GM21825 (cell line): ENCODE measurements around the gene RXRA.

ENCODE experiments used
- ATAC-seq: cut with Tn5 transposase; IDR thresholded peaks from one replicate; pipeline ENCODE4 v1.9.1; 2021; ENCODE audit warnings: mild to moderate bottlenecking, moderate library complexity; ENCODE audit not compliant: unreplicated experiment

RXRA gene

GRCh38 chr9:134365115-134365596 is 38.9 kb downstream of the RXRA start:
- no peak for ATAC-seq

- no peak for ATAC-seq
Observed at GRCh38 chr9:134365791-134366222, 39.6 kb downstream of the RXRA start.

DNA sequence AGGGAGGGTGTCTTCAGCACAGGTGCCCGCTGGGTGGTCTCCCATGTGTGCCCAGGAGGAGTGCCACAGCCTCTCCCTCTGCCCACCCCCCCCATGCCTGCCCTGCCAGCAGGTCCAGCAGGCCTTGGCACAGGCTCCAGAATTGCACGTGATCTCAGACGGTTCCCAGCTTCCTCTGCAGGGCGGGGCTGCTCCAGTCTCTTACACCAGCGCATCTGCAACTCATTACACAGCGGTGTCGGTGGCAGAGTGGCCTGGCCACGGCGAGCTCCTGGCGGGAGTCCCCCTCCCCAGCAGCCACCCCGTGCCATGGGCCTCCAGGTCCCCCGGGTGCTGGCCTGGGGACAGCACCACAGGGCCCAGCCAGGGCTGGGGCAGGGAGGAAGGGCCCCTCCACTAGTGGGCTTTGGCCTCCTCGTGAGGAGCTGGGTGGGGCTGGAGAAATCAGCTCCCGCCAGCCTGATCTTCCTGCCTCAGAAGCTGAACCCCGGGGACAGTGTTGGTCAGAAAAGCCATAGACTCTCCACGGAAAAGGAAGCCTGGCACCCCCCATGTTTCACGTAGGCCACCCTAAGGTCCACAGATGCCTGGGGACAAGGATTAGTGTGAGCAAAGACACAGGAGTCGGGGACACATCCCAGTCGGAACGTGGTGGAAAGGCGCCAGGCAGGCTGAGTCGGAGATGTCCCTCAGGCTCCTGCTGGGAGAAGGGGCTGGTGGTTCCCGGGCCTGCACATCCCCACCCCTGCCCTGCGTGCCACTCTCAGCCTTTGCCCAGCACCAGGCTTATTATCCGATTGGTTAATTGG is 40.2 kb downstream of the RXRA start:
- no peak for ATAC-seq

DNA sequence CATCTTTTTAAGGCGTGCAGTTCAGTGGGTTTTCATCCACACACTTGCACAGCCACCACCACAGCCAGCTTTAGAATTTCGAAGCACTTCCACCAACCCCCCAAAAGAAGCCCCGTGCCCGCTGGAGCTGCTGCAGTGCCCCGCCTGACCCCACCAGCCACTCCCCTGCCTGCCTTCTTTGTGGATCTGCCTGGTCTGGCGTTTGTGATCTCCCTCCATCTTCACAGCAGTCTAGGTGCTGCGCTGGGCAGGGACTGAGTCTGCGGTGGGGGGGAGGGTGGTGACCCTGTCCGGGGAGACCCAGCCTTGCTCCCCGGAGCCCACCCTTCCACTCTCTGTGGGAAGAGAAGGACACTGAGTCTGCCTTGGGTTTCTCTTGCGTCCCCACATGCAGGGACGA is 40.8 kb downstream of the RXRA start:
- no peak for ATAC-seq

DNA sequence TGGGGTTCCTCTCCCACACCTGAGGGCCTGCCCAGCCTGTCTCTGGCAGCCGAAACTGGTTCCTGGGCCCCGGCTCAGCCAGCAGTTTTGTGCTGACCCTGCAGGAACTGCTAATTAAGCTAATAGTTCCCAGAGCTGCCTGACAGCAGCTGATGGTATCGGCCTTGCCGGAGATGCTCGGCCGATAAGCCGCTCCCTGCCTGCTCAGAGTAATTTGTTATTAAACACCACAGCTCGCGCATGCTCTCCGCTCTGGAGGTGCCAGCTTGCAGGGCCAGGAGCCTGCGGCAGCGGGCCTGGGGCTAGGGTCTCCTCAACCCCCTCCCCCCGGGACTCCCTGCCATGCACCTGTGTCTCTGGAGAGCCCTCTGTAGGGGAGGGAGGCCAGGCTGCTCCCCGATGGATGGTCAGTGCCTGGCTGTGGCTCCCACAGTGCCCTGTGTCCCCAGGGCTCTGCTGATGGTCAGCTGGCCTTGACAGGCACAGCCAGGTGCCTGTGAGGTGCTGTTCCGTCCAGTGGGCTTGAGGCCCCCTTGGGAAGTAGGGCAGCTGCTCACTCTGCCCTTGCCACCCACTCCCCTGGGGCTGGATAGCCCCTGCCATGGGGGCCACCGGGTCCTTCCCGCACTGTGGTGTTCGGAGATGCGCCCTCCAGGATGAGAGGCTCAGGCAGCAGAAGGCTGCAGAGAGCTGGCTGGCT is 41.7 kb downstream of the RXRA start:
- ATAC-seq = no peak

GRCh38 chr9:134368571-134368970 is 42.3 kb downstream of the RXRA start:
- no peak for ATAC-seq

DNA sequence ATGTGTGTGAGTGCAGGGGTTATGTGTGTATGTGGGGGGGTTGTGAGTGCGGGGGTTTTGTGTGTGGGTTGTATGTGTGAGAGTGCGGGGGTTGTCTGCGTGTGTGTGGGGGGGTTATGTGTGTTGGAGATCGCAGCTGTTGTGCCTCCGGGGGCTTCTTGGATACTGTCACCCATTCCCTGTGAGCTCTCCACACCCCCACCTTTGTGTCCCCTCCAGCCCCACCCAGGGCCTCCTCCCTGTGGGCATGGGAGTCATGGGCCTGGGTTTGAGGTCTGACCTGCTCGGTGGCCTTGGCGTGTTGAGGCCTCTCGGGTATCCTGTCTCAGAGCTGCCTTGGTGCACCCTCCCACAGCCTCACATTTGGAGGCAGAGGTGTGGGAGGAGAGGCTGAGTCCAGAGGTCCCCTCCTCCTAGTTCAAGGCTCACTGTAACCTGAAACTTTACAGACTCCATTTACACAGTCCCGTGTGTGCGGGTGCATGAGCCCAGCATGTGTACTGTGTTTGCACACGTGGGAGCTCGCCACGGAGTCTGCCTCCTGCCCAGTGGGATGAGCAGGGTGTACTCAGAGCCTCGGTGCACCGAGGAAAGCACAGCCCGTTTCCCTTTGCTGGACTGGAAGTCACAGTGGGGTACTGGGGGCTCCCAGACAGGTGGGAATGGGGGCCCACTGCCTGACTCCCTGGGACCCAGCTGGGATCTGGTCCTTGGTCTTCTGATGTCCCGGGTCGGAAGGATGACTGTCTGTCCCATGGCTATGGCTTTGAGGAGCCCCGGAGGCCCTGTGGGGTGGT is 43.4 kb downstream of the RXRA start:
- no peak for ATAC-seq

- no peak for ATAC-seq
Observed at GRCh38 chr9:134370213-134370492, 43.9 kb downstream of the RXRA start.

DNA sequence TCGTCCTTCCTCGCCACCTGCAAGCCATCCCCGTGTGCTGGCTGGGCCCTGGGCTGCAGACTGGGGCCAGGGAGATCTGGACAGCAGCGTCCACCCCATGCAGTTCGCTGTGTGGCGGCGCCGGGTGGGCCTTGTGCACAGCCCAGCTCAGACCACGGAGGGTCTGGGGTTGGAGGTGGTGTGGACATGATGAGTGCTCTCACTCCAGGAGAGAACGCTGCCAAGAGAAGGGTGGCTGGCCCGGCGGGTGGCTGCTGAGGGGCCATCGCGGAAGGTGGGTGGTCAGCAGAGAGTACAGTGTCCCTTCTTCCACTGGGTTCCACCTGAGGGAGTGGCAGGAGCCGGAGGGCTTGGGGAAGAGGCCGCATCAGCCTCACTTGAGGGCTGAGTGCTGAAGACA is 44.4 kb downstream of the RXRA start:
- no peak for ATAC-seq

DNA sequence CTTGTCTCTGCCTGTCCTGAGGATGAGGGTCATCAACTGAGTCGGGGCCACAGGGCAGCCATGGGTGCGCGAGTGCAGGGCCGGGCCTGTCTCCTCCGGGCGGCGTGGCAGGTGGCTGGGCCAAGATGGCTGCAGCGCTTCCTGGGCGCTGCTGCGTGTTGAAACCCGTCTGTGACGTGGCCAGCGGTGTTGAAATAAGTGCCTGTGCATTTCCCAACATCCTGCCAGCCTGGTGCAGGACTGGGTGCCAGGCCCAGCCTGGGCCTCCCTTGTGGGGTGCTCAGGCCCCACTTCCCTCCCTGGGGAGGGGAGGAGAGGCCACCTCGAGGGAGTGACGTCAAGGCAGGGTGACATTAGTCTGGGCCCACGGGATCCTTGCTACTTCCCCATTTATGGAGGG is 45.5 kb downstream of the RXRA start:
- ATAC-seq = no peak

- no peak for ATAC-seq
Observed at GRCh38 chr9:134372581-134373267, 46.5 kb downstream of the RXRA start.

- no peak for ATAC-seq
Observed at GRCh38 chr9:134373269-134373668, 47.0 kb downstream of the RXRA start.

DNA sequence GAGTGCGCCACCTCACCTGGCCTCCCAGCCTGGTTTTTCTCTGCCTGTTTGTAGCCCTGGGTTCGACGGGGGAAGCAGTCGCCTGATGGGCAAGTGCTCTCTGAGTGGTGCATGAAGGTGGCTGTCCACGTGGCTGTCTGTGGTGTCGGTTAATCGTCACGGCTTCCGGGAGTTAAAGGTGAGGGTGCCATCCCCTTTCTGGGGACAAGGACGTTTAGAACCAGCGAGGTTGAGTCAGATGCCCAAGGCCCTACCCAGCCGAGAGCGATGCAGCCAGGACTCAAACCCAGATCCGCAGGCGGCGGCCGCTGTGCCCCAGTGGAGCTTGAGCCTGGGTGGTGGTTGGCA is 47.7 kb downstream of the RXRA start:
- no peak for ATAC-seq

GRCh38 chr9:134374301-134375010 is 48.2 kb downstream of the RXRA start:
- ATAC-seq = no peak

GRCh38 chr9:134375011-134375390 is 48.7 kb downstream of the RXRA start:
- no peak for ATAC-seq

DNA sequence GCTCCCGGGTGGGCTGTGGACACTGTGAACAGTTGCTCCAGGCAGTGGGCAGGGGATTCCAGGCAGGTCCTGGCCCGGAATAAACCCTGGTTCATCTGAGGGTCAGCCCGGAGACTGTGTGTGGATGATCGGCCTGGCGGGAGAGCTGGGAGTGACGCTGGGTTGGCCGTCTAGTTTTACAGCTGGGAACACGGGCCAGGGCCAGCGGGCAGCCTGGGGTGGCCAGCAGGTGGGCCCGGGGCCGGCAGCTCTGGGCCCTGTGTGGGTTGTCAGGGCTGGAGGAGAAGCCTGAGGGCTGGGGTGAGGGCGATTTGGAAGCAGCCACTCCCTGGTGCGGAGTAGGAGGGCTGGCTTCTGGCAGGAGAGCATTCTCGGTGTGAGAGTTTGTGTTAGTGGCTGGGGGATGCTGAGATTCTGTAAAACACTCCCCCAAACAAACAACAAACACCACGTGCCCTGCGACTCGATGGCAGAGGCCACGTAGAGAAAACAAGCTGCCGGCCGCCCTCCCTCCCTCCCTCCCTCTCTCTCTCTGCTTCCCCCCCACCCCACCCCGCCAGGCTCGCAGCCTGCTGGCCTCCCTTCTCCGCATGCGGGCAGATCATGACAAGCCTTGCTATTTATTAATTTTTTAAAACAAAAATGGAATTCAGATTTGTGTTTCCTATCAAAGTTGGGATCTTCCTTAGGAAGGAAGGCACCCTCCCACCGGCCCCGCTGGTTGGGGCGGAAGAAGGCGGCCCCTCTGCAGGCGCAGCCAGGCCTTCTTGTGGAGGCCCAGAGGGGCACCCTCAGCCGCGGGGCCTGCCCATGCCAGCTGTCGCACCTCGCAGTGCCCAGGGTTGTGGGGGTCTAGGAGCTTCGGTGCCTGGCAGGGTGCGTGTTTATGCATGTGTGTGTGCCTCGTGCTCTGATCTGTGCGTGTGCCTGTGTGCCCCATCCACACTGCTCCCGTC is 49.5 kb downstream of the RXRA start:
- no peak for ATAC-seq

DNA sequence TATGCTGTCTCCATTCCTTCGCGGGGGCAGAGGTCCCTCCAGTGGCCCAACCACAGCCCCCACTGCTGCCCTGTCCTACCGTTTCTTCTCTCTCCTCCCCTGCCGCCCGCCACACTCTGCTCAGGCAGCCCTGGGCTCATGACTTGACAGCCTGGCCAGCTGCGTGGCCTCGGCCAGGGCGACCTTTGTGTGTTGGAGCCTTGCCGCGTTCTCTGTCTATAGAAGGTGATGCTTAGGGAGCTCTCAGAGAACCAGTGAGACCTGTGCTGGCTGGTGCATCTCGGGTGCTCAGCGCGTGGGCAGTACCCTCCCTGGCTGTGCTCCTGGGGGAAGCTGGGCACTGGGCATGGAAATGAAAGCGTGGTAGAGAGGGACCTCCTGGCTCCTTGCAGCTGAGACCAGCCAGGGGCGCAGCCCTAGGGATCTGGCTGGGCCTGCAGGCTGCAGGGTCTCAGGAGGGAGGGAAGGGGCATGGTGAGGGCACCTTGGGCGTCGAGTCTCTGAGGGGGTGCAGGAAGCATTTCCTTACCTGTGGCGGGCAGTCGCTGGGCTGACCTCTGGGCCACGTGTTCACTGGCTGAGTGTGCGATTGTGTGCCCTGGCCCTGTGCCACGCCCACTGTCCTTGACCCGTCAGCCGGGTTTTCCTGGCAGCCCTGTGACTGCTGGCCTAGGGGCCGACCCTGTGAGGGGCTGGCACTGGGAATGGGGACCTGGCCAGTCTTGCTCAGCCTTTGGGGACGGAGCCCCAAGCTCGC is 50.3 kb downstream of the RXRA start:
- ATAC-seq = no peak

DNA sequence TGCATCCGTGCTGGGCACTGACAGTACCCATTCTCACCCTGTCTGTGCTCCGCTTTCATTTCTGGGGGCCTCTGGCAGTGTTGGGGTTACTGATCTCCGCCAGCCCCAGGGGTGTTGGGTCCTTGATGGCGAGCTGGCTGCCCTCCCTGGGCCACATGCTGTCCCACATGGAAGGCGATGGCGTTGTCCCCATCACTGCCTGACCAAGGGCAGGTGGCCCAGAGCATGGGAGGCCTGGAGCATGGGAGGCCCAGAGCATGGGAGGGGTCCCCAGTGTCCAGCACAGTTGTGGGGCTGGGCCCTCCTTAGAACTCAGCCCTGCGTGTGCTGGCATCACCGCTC is 50.9 kb downstream of the RXRA start:
- no peak for ATAC-seq

DNA sequence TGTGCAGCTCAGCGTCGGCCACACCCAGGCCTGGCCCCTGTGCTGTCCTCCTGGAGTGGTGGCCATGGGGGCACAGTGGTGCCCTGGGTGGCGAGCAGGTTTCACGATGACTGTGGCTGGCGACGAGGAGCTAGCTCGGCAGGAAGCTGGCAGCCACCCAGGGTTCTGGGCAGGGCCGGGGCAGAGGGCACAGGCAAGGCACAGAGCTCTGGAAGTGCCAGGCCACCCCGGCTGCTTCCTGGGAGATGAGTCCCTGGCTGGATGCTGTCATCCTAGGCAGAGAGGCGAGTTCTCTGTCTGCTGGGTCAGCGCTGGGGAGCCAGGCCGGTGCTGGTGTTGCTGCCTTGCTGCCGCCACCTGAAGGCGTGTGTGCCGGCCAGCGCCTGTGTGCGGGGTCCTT is 51.7 kb downstream of the RXRA start:
- no peak for ATAC-seq
